ENCODE measurements around the gene NPTN.

- TF ChIP-seq CTCF (IDR thresholded peaks at IDR 0.05; ENCODE audit: low read depth, low read length) (no peak), POLR2A (IDR thresholded peaks at IDR 0.05; ENCODE audit: extremely low read depth, insufficient read length) (no peak), MAX (IDR thresholded peaks at IDR 0.05; ENCODE audit: low read depth, low read length) (no peak)
Measured at GRCh38 chr15:73605759-73606436, 27.3 kb downstream of the NPTN start.

Data from NB4 (cell line).